T47D (cell line): ENCODE data around the gene TIPARP.

Experiments
- DNase-seq, 2 experiments: peaks; one replicate each; pipeline versions ENCODE4 v3.0.0 to v3.0.0-alpha.2; 2011 to 2012; ENCODE audit warnings: low read depth in 1 of 2, low spot score in 1 of 2
- JUND ChIP-seq: IDR thresholded peaks from 2 replicates; pipeline ENCODE4 v1.6.1; 2012; ENCODE audit warnings: low read depth
- in situ Hi-C: cut with HindIII; loops from 2 replicates; pipeline ENCODE4 v1.10.0; 2016; ENCODE audit warnings: low sequenced_read_pairs, low pct_unique_long_range_greater_than_20kb

Gene TIPARP

GRCh38 chr3:156657440-156657839, 16.9 kb upstream of the TIPARP start:
- no peak for TF ChIP-seq JUND
- no peak for DNase-seq
- in situ Hi-C loops: no loop called here

- no peak for DNase-seq
- in situ Hi-C loops: no loop called here
- no peak for TF ChIP-seq JUND
Observed at GRCh38 chr3:156657862-156658731, 16.3 kb upstream of the TIPARP start.

- in situ Hi-C loops: no loop called here
- no peak for DNase-seq
- TF ChIP-seq JUND: no peak
Observed at GRCh38 chr3:156658732-156659090, 15.7 kb upstream of the TIPARP start.

- DNase-seq: no peak
- TF ChIP-seq JUND: no peak
- in situ Hi-C loops: no loop called here
Observed at GRCh38 chr3:156659260-156659659, 15.1 kb upstream of the TIPARP start.

GRCh38 chr3:156661155-156661554, 13.2 kb upstream of the TIPARP start:
- no peak for TF ChIP-seq JUND
- DNase-seq: no peak
- in situ Hi-C loops: no loop called here

GRCh38 chr3:156664011-156664830, 10.2 kb upstream of the TIPARP start:
- DNase-seq: no peak
- in situ Hi-C loops: no loop called here
- TF ChIP-seq JUND: no peak

- in situ Hi-C loops: no loop called here
- no peak for DNase-seq
- no peak for TF ChIP-seq JUND
Observed at GRCh38 chr3:156664831-156665178, 9.6 kb upstream of the TIPARP start.

GRCh38 chr3:156665291-156665690, 9.1 kb upstream of the TIPARP start:
- TF ChIP-seq JUND: no peak
- in situ Hi-C loops: no loop called here
- no peak for DNase-seq

GRCh38 chr3:156666073-156666472, 8.3 kb upstream of the TIPARP start:
- no peak for TF ChIP-seq JUND
- in situ Hi-C loops: no loop called here

GRCh38 chr3:156668073-156668763, 6.2 kb upstream of the TIPARP start:
- DNase-seq: peak in 1 of 2 experiments; percentile 68
- TF ChIP-seq JUND: no peak
- in situ Hi-C loops: no loop called here

More at GRCh38 chr3:156666073-156666472, 8.3 kb upstream of the TIPARP start:
- no peak for DNase-seq

- in situ Hi-C loops: no loop called here
- TF ChIP-seq JUND: no peak
- DNase-seq: no peak
Observed at GRCh38 chr3:156670077-156670476, 4.3 kb upstream of the TIPARP start.

GRCh38 chr3:156670652-156671051, 3.7 kb upstream of the TIPARP start:
- TF ChIP-seq JUND: no peak
- DNase-seq: no peak
- in situ Hi-C loops: no loop called here

GRCh38 chr3:156673732-156674045, 701 bp upstream of the TIPARP start:
- in situ Hi-C loops: no loop called here
- no peak for DNase-seq
- no peak for TF ChIP-seq JUND
